Measurements from ENCODE around the gene LCOR. TPM values are rescaled to one million over a fixed set of nuclear protein-coding genes. Genes with fewer than 3 reads are reported as not detected.

The LCOR gene
- total and polyA plus RNA-seq, 9 of the 15 experiments (the other 6 are each of a cell fraction or from before 2014, with no cell fraction given): 3.6 to 25.2 (median 14.4) TPM

GRCh38 chr10:96831867-96832720 lies at the start of gene LCOR (continued):
- TF ChIP-seq USF2 (CRISPR knock-in tag; IDR thresholded peaks at IDR 0.05) (no peak), SREBF1 (IDR thresholded peaks at IDR 0.05; ENCODE audit: borderline replicate concordance, low read depth, low read length) (no peak), RREB1 (CRISPR knock-in tag; IDR thresholded peaks at IDR 0.05) (no peak), ZBTB7A (IDR thresholded peaks at IDR 0.05; ENCODE audit: borderline replicate concordance, control insufficient read depth, low read depth, low read length) (peak; percentile 39; the same call in 1 of the 2 replicates), HSF4 (CRISPR knock-in tag; IDR thresholded peaks at IDR 0.05; ENCODE audit: borderline replicate concordance) (no peak), PRDM10 (IDR thresholded peaks at IDR 0.05; ENCODE audit: partially characterized antibody) (no peak), MAFF (IDR thresholded peaks at IDR 0.05; ENCODE audit: low read length) (no peak), ZNF436 (CRISPR knock-in tag; IDR thresholded peaks at IDR 0.05) (no peak), ETS1 (conservative IDR thresholded peaks at IDR 0.05; ENCODE audit: control insufficient read depth, low read depth, low read length) (no peak), HDAC3 (IDR thresholded peaks at IDR 0.05; ENCODE audit: borderline replicate concordance, partially characterized antibody) (no peak), ZNF175 (CRISPR knock-in tag; IDR thresholded peaks at IDR 0.05; ENCODE audit: low read depth) (no peak)
